ENCODE measurements around the gene ADGRV1. TPM values are rescaled to one million over a fixed set of nuclear protein-coding genes. Genes with fewer than 3 reads are reported as not detected.

Gene ADGRV1
- total RNA-seq, 1 donor from 2014 or later = not detected

- intact Hi-C loops (cut with micrococcal nuclease) = no loop called here
- H3K36me3 ChIP-seq = no peaks in the 10 kb centered on the region
- H3K9me3 ChIP-seq (replicated peaks) = no peaks in the 10 kb centered on the region
- H3K4me3 ChIP-seq = no peak overlapping the region
- no peak overlapping the region for H3K27ac ChIP-seq (replicated peaks)
- no peak for DNase-seq
- H3K27me3 ChIP-seq (ENCODE audit: low read depth) = no peaks in the 10 kb centered on the region
- TF ChIP-seq CTCF (IDR thresholded peaks at IDR 0.05; ENCODE audit: borderline replicate concordance) = no peak
- H3K4me1 ChIP-seq = no peaks in the 10 kb centered on the region
These were observed 519.0 kb downstream of the ADGRV1 start for GRCh38 chr5:91077623-91078022.

DNA sequence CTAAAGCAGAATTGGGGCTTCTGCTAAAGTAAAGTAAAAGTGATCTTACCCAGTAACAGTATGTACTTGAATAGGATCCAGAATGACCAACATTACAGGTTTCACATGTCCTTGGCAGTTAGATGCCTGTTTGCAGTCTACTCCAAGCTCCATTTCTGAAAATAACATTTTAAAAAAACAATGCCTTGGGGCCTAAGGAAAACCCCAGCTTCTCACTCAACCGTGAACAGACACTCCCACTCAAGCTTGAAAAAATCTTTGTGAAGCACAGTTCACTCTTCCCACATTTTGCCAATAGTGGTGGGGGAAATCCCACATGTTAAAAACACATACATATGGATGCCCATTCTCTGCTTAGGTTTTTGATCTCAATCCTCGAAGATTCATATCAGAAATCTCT, 520.4 kb downstream of the ADGRV1 start:
- intact Hi-C loops (cut with micrococcal nuclease) = no loop called here

GRCh38 chr5:91089758-91090157, 531.2 kb downstream of the ADGRV1 start:
- Histone ChIP-seq H3K4me3 (no peak overlapping the region), H3K36me3 (no peaks in the 10 kb centered on the region), H3K27me3 (ENCODE audit: low read depth) (no peaks in the 10 kb centered on the region), H3K4me1 (no peaks in the 10 kb centered on the region), H3K27ac (replicated peaks) (no peak overlapping the region), H3K9me3 (replicated peaks) (no peaks in the 10 kb centered on the region)
- DNase-seq = no peak
- intact Hi-C loops (cut with micrococcal nuclease) = loop anchor here (10.0 kb wide), 1 partner anchor 155 kb away; no protein-coding TSS in a partner anchor
- no peak for TF ChIP-seq CTCF (IDR thresholded peaks at IDR 0.05; ENCODE audit: borderline replicate concordance)

More for the DNA sequence above, 520.4 kb downstream of the ADGRV1 start:
- Histone ChIP-seq H3K36me3 (no peaks in the 10 kb centered on the region), H3K27me3 (ENCODE audit: low read depth) (no peaks in the 10 kb centered on the region), H3K9me3 (replicated peaks) (no peaks in the 10 kb centered on the region), H3K4me1 (no peaks in the 10 kb centered on the region), H3K27ac (replicated peaks) (no peak overlapping the region), H3K4me3 (no peak overlapping the region)
- no peak for TF ChIP-seq CTCF (IDR thresholded peaks at IDR 0.05; ENCODE audit: borderline replicate concordance)
- no peak for DNase-seq

GRCh38 chr5:91090995-91091394, 532.4 kb downstream of the ADGRV1 start:
- H3K4me3 ChIP-seq = no peak overlapping the region
- intact Hi-C loops (cut with micrococcal nuclease) = loop anchor here (10.0 kb wide), 1 partner anchor 156 kb away; no protein-coding TSS in a partner anchor
- H3K4me1 ChIP-seq = no peaks in the 10 kb centered on the region
- H3K27ac ChIP-seq (replicated peaks) = no peak overlapping the region
- no peaks in the 10 kb centered on the region for H3K9me3 ChIP-seq (replicated peaks)
- H3K27me3 ChIP-seq (ENCODE audit: low read depth) = no peaks in the 10 kb centered on the region
- DNase-seq = no peak
- TF ChIP-seq CTCF (IDR thresholded peaks at IDR 0.05; ENCODE audit: borderline replicate concordance) = no peak
- H3K36me3 ChIP-seq = no peaks in the 10 kb centered on the region

- no peak for TF ChIP-seq CTCF (IDR thresholded peaks at IDR 0.05; ENCODE audit: borderline replicate concordance)
- no peaks in the 10 kb centered on the region for H3K27me3 ChIP-seq (ENCODE audit: low read depth)
These were observed 533.1 kb downstream of the ADGRV1 start for GRCh38 chr5:91091471-91092234.

More at GRCh38 chr5:91091471-91092234, 533.1 kb downstream of the ADGRV1 start:
- Histone ChIP-seq H3K36me3 (no peaks in the 10 kb centered on the region), H3K9me3 (replicated peaks) (no peaks in the 10 kb centered on the region), H3K4me3 (no peak overlapping the region), H3K27ac (replicated peaks) (no peak overlapping the region), H3K4me1 (no peaks in the 10 kb centered on the region)
- DNase-seq = no peak
- intact Hi-C loops (cut with micrococcal nuclease) = loop anchor here (10.0 kb wide), 1 partner anchor 157 kb away; no protein-coding TSS in a partner anchor

All from left ventricle myocardium inferior (tissue), 1 donor.